BLaER1 (cell line): ENCODE results near the gene SYCE3.
A peak's percentile ranks its signal among the peaks of the same experiment; 100 is the strongest.
"Not testable (repeated sequence)": the region's sequence is repeated elsewhere in the genome, so short reads cannot be mapped to it uniquely, and the experiment has no call there.

Source experiments
- H3K27ac ChIP-seq: shearing (Covaris generic); formaldehyde crosslinking; 2 replicates; pipeline ENCODE4 v1.8.1; 2022
- H3K27me3 ChIP-seq: shearing (Covaris generic); formaldehyde crosslinking; 2 replicates; pipeline ENCODE4 v1.8.1; 2022
- H3K36me3 ChIP-seq: shearing (Covaris generic); formaldehyde crosslinking; 2 replicates; pipeline ENCODE4 v1.8.1; 2022
- H3K4me1 ChIP-seq: shearing (Covaris generic); formaldehyde crosslinking; 2 replicates; pipeline ENCODE4 v1.8.1; 2022
- H3K4me2 ChIP-seq: shearing (Covaris generic); formaldehyde crosslinking; 2 replicates; pipeline ENCODE4 v1.8.1; 2022
- H3K4me3 ChIP-seq: shearing (Covaris generic); formaldehyde crosslinking; 2 replicates; pipeline ENCODE4 v1.8.1; 2022
- H3K9ac ChIP-seq: shearing (Covaris generic); formaldehyde crosslinking; 2 replicates; pipeline ENCODE4 v1.8.1; 2022
- H3K9me3 ChIP-seq: shearing (Covaris generic); formaldehyde crosslinking; 2 replicates; pipeline ENCODE4 v1.8.1; 2022
- H4K20me1 ChIP-seq: shearing (Covaris generic); formaldehyde crosslinking; 2 replicates; pipeline ENCODE4 v1.8.1; 2022
- Cebpa-rat ChIP-seq: shearing (Covaris generic); IDR thresholded peaks from 2 replicates; pipeline ENCODE4 v1.8.1; 2022

The SYCE3 gene, protein sequence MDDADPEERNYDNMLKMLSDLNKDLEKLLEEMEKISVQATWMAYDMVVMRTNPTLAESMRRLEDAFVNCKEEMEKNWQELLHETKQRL

DNA sequence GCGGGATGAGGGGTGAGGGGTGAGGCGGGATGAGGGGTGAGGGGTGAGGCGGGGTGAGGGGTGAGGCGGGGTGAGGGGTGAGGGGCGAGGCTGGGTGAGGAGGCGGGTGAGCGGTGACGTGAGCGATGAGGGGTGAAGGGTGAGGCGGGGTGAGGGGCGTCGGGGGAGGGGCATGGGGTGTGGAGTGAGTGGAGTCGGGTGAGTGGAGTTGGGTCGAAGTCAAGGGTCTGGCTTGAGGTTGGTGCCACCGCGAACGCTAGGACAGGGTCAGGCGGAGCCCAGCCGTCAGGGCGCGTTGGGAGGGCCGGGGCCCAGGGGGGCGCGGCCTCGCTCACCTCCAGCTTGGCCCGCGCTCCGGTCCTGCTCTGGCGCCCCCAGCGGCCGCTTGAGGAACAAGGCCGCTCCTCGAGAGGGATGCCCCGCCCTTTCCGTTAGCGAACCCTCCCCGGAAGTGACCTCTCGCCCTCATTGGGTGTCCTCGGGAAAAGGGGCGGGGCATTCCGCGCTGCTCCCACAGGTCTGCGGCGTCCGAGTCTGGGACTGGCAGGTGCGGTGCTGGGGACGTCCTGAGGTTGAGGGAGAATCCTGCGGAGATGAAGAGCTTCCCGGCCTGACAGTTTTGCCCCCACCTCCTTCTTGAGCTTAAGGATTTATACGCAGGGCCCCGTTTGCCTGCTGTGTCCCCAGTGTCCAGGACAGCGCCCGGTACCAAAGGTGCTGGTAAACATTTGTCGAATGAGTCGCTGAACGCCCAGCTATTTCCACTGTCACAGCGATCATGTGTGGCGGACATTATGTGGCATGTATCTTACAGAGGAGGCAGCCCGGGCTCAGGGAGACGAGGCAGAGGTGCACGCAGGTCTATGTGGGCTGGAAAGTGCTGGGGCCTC, at the start of gene SYCE3:
SYCE3 (minus strand) TSS at position 397 of the 890 bp plus-strand sequence. CDS start 6,514 bp downstream, outside the sequence.
- H3K27me3 ChIP-seq, result peaks cover 18% of the 10 kb centered on the region
- H3K36me3 ChIP-seq, result peaks cover 7% of the 10 kb centered on the region
- TF ChIP-seq Cebpa-rat, result no peak
- H3K9me3 ChIP-seq, result no peaks in the 10 kb centered on the region
- peak within 1 kb of the TSS; percentile 32; the same call in 1 of the 2 replicates for H3K9ac ChIP-seq
- no peaks in the 10 kb centered on the region for H4K20me1 ChIP-seq
- H3K4me3 ChIP-seq, result peak within 1 kb of the TSS; percentile 66
- no peak within 1 kb of the TSS for H3K27ac ChIP-seq
- peaks cover 11% of the 10 kb centered on the region for H3K4me1 ChIP-seq
- H3K4me2 ChIP-seq, result peak within 1 kb of the TSS; percentile 95

DNA sequence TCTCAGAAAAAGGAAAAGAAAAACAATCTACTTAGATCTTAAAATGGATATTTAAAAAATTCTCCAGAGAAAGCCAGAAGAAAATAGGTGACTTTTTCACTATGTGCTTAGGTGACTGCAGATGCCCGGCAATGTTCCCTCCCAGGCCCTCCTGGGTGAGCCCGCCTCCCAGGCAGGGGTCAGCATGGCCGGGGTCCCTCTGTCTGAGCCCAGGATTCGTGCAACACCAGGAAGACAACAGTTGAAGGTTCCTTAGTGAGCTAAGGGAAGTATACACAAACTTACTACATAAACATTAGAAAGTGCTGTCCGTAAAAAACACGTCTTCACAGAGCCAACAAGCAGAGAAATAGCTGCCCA, 49.4 kb upstream of the SYCE3 start:
- Histone ChIP-seq H3K4me3 (no peak overlapping the region), H4K20me1 (no peaks in the 10 kb centered on the region; the same call in 1 of the 2 replicates), H3K36me3 (no peaks in the 10 kb centered on the region), H3K4me2 (no peak overlapping the region), H3K9me3 (no peaks in the 10 kb centered on the region), H3K27me3 (peaks cover 7% of the 10 kb centered on the region; the same call in 1 of the 2 replicates), H3K9ac (no peak overlapping the region), H3K4me1 (no peaks in the 10 kb centered on the region), H3K27ac (no peak overlapping the region)
- TF ChIP-seq Cebpa-rat, result no peak

DNA sequence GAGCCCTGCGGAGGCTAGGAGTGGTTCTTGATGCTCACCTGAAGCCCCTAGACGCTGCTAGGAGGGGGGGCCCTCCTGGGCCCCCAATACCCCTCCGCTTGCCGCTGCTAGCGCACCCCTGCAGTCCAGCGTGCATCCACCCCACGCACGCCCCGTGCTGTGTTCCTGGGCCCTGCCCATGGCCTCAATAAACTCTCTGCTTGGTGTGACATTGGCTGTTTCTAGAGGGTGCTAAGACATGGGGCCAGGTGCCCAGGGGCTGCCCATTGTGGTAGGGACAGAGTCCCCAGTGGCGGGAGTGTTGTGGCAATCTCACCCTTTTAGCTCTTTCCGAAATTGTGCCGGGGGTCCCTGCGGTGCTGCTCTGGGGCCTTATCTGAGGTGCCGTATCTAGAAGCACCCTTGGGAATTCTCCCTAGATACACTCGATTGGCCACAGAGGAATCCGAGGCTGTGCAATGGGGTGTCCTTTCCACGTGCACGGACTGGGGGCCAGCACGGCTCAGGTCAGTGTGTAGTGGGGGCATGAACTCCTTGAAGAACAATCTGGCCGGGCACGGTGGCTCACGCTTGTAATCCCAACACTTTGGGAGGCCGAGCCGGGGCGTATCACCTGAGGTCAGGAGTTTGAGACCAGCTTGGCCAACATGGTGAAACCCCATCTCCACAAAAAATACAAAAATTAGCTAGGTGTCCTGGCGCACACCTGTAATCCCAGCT, 48.8 kb upstream of the SYCE3 start:
- Histone ChIP-seq H3K9ac (no peak overlapping the region), H3K9me3 (no peaks in the 10 kb centered on the region), H3K4me3 (no peak overlapping the region), H3K27ac (no peak overlapping the region), H3K36me3 (no peaks in the 10 kb centered on the region), H4K20me1 (no peaks in the 10 kb centered on the region; the same call in 1 of the 2 replicates), H3K4me1 (no peaks in the 10 kb centered on the region), H3K4me2 (no peak overlapping the region), H3K27me3 (peaks cover 12% of the 10 kb centered on the region; the same call in 1 of the 2 replicates)
- TF ChIP-seq Cebpa-rat, result no peak

DNA sequence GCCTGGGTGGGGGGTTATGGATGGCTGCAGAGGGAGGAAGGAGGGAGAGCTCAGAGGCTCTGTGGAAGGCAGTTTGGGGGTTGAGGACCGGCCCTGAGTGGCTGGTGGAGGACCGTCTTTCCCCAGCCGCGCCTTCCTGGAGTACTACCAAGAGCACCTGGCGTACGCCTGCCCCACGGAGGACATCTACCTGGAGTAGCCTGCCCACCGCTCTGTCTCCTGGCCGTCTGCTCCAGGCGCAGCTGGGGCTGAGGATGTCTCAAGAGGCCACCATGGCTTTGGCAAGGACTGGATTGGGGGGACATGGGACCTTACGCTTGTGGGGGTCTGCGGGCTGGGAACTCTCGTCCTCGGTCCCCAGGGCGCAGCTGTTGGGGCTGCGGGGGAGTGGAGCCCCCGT, 47.9 kb upstream of the SYCE3 start:
- H3K27ac ChIP-seq, result no peak overlapping the region
- H4K20me1 ChIP-seq, result no peaks in the 10 kb centered on the region; the same call in 1 of the 2 replicates
- no peak overlapping the region for H3K4me2 ChIP-seq
- H3K9ac ChIP-seq, result no peak overlapping the region
- no peaks in the 10 kb centered on the region for H3K36me3 ChIP-seq
- peaks cover 4% of the 10 kb centered on the region; the same call in 1 of the 2 replicates for H3K4me1 ChIP-seq
- H3K9me3 ChIP-seq, result no peaks in the 10 kb centered on the region
- no peak overlapping the region for H3K4me3 ChIP-seq
- peaks cover 17% of the 10 kb centered on the region; the same call in 1 of the 2 replicates for H3K27me3 ChIP-seq
- TF ChIP-seq Cebpa-rat, result no peak

DNA sequence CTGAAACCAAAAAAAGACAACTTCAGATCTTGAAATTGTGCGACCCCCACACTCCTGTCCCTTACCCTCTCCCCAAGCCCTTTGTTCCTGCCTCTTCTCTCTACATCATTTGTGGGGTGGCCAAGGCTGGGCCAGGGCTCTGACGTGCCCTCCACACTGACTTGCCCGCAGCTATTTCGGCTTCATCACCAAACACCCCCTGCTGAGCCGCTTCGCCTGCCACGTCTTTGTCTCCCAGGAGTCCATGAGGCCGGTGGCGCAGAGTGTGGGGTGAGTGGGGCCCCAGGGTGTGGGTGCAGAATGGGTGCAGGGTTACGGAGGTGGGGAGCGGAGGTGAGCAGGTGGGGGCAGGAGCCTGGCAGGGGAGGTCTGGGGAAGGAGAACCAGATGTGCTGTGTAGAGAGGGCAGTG, 47.3 kb upstream of the SYCE3 start:
- H3K9me3 ChIP-seq, result no peaks in the 10 kb centered on the region
- H3K27ac ChIP-seq, result no peak overlapping the region

DNA sequence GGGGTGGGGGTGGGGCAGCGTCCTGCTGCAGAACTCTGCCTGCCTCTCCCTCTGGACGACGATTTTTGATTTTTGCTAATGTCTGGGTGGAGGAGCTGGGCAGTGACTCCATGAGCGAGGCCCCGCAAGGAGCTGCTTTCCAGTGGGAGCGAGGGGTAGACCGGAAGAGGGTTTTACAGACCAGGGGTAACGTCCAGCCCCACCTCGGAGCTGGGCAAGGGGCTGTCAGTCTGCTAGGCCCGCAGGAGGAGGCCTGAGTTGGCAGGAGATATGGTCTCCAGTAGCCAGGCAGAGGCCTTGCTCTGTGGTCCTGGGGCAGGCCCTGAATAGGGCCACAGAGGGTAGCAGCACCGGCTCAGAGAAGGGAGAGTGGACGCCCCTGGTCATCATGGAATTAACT, 46.9 kb upstream of the SYCE3 start:
- Histone ChIP-seq H3K36me3 (no peaks in the 10 kb centered on the region), H4K20me1 (peaks cover 10% of the 10 kb centered on the region; the same call in 1 of the 2 replicates), H3K27ac (no peak overlapping the region), H3K4me2 (no peak overlapping the region), H3K4me1 (peaks cover 9% of the 10 kb centered on the region; the same call in 1 of the 2 replicates), H3K4me3 (no peak overlapping the region), H3K9me3 (no peaks in the 10 kb centered on the region), H3K9ac (no peak overlapping the region), H3K27me3 (peaks cover 27% of the 10 kb centered on the region)
- TF ChIP-seq Cebpa-rat, result no peak

More for the DNA sequence above, 47.3 kb upstream of the SYCE3 start:
- H3K36me3 ChIP-seq, result no peaks in the 10 kb centered on the region
- H3K27me3 ChIP-seq, result peaks cover 22% of the 10 kb centered on the region
- H3K4me3 ChIP-seq, result no peak overlapping the region
- H4K20me1 ChIP-seq, result peaks cover 5% of the 10 kb centered on the region; the same call in 1 of the 2 replicates
- no peak overlapping the region for H3K9ac ChIP-seq
- H3K4me2 ChIP-seq, result no peak overlapping the region
- no peak for TF ChIP-seq Cebpa-rat
- peaks cover 9% of the 10 kb centered on the region; the same call in 1 of the 2 replicates for H3K4me1 ChIP-seq

DNA sequence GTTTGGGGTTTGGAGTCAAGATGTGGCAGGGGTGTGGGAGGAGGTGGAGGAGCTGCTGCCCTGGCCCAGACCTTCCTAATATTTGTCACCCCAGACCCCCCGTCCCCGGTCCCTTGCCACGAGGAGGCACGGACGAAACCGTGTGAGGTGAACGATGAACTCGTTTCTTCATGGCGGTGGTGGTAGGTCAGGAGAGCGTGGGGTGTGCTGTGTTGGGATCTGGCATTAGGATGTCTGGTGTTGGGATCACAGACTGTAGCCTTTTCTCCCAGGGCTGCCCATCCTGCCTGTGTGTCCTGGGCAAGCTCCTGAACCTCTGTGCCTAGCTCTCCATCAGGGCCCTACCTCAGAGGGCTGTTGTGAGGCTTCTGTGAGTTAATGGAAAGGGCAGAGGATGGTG, 46.3 kb upstream of the SYCE3 start:
- no peak overlapping the region for H3K9ac ChIP-seq
- H3K27me3 ChIP-seq, result peaks cover 33% of the 10 kb centered on the region
- no peak for TF ChIP-seq Cebpa-rat
- H3K4me1 ChIP-seq, result peaks cover 9% of the 10 kb centered on the region; the same call in 1 of the 2 replicates
- no peak overlapping the region for H3K27ac ChIP-seq
- peaks cover 11% of the 10 kb centered on the region; the same call in 1 of the 2 replicates for H4K20me1 ChIP-seq
- no peaks in the 10 kb centered on the region for H3K9me3 ChIP-seq
- no peaks in the 10 kb centered on the region for H3K36me3 ChIP-seq
- H3K4me2 ChIP-seq, result no peak overlapping the region
- no peak overlapping the region for H3K4me3 ChIP-seq

DNA sequence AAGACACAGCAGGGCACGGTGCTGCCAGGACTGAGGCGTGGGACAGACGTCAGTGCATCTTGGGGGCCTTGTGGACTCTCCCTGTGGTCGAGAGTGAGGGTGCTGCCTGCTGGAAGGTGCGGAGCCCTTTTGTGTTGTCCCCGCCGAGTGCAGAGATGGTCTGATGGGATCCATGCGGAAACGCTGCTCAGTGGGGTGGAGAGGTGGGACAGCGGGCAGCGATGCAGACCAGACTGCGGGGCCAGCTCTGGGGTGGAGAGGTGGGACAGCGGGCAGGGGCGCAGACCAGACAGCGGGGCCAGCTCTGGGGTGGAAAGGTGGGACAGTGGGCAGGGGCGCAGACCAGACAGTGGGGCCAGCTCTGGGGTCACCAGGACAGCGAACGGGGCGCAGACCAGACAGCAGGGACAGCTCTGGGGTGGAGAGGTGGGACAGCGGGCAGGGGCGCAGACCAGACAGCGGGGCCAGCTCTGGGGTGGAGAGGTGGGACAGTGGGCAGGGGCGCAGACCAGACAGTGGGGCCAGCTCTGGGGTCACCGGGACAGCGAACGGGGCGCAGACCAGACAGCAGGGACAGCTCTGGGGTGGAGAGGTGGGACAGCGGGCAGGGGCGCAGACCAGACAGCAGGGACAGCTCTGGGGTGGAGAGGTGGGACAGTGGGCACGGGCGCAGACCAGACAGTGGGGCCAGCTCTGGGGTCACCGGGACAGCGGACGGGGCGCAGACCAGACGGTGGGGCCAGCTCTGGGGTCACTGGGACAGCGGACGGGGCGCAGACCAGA, 45.5 kb upstream of the SYCE3 start:
- not testable (repeated sequence) for H3K9me3 ChIP-seq, H3K9ac ChIP-seq, H3K4me2 ChIP-seq, H3K4me1 ChIP-seq, H3K4me3 ChIP-seq, H3K36me3 ChIP-seq, H3K27ac ChIP-seq
- Histone ChIP-seq H4K20me1 (peaks cover 11% of the 10 kb centered on the region; the same call in 1 of the 2 replicates), H3K27me3 (peaks cover 40% of the 10 kb centered on the region)

DNA sequence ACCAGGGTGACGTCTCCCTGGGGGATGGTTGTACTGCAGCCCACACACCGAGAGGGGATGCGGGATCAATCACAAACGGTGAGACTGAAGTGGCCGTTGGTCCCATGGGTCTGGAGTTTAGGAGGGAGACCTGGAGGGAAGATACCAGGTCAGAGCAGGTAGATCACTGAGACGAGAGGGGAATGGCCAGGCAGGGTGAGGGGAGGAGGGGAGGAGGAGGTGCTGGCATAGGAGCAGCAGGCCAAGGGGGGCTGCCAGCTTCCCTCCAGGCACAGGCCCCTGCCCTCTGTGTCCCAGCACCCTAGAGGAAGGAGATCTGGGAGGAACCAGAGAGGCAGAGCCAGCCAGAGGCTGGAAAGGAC, 44.9 kb upstream of the SYCE3 start:
- H3K36me3 ChIP-seq, result no peaks in the 10 kb centered on the region
- no peak overlapping the region for H3K4me2 ChIP-seq
- H3K27ac ChIP-seq, result no peak overlapping the region
- H3K4me1 ChIP-seq, result peaks cover 9% of the 10 kb centered on the region; the same call in 1 of the 2 replicates
- TF ChIP-seq Cebpa-rat, result no peak
- H3K9me3 ChIP-seq, result no peaks in the 10 kb centered on the region
- H3K9ac ChIP-seq, result no peak overlapping the region
- H3K4me3 ChIP-seq, result no peak overlapping the region
- H3K27me3 ChIP-seq, result peaks cover 46% of the 10 kb centered on the region
- peaks cover 16% of the 10 kb centered on the region for H4K20me1 ChIP-seq
